HepG2 (cell line): ENCODE measurements around the gene PPARA. TPM values are rescaled to one million over a fixed set of nuclear protein-coding genes. Genes with fewer than 3 reads are reported as not detected.

Experiments
- ATAD3A ChIP-seq: sonication (generic); formaldehyde crosslinking; IDR thresholded peaks from 2 replicates; pipeline ENCODE4 v1.4.0; 2020; ENCODE audit warnings: missing genetic modification reagents
- ATF1 ChIP-seq: IDR thresholded peaks from 2 replicates; pipeline ENCODE4 v1.6.1; 2016; ENCODE audit warnings: mild to moderate bottlenecking, control low read depth
- BCL3 ChIP-seq: sonication (generic); formaldehyde crosslinking; IDR thresholded peaks from 2 replicates; pipeline ENCODE4 v1.5.1; 2020; ENCODE audit warnings: mild to moderate bottlenecking, missing genetic modification reagents, moderate library complexity
- FOXC1 ChIP-seq: sonication (generic); formaldehyde crosslinking; IDR thresholded peaks from 2 replicates; pipeline ENCODE4 v1.8.0; 2022; ENCODE audit warnings: mild to moderate bottlenecking, missing genetic modification reagents, borderline replicate concordance
- PLSCR1 ChIP-seq: sonication (generic); formaldehyde crosslinking; IDR thresholded peaks from 2 replicates; pipeline ENCODE4 v1.5.0; 2020; ENCODE audit warnings: missing genetic modification reagents, mild to moderate bottlenecking, borderline replicate concordance
- SMC3 ChIP-seq: IDR thresholded peaks from 2 replicates; pipeline ENCODE4 v1.6.1; 2011; ENCODE audit warnings: low read length, improper control_type of control experiment
- YY1 ChIP-seq: IDR thresholded peaks from 2 replicates; pipeline ENCODE4 v1.6.1; 2011; ENCODE audit warnings: low read length, low read depth, moderate library complexity, mild to moderate bottlenecking; ENCODE audit not compliant: insufficient read depth, insufficient replicate concordance
- ZBTB40 ChIP-seq, 2 experiments: fragments of 450-650 bp in 1 of 2; sonication (generic) in 1 of 2; formaldehyde crosslinking in 1 of 2; IDR thresholded peaks; 2 replicates each; pipeline versions ENCODE4 v1.6.1 to v1.8.0; 2016 to 2022; ENCODE audit warnings: antibody characterized with exemption in 1 of 2, mild to moderate bottlenecking in 1 of 2, missing genetic modification reagents in 1 of 2
- ZNF329 ChIP-seq: sonication (generic); formaldehyde crosslinking; IDR thresholded peaks from 2 replicates; pipeline ENCODE4 v1.9.0; 2021; ENCODE audit warnings: low read depth, mild to moderate bottlenecking, missing genetic modification reagents
- ZNF557 ChIP-seq: sonication (generic); formaldehyde crosslinking; IDR thresholded peaks from 2 replicates; pipeline ENCODE4 v1.4.0; 2020; ENCODE audit warnings: missing genetic modification reagents
- ZNF577 ChIP-seq: sonication (generic); formaldehyde crosslinking; IDR thresholded peaks from 2 replicates; pipeline ENCODE4 v1.4.0; 2020; ENCODE audit warnings: mild to moderate bottlenecking, low read depth, missing genetic modification reagents, borderline replicate concordance
- ZNF678 ChIP-seq: sonication (generic); formaldehyde crosslinking; IDR thresholded peaks from 2 replicates; pipeline ENCODE4 v1.4.0; 2020; ENCODE audit warnings: mild to moderate bottlenecking, missing genetic modification reagents
- polyA plus RNA-seq, 8 experiments: library from polyadenylated mRNA; depleted of rRNA in 3 of 8; stranded (reverse) in 7 of 8; unstranded in 1 of 8; fragments of >200 nt; fragmentation: Illumina TruSeq in 4 of 8; extraction: Trizol in 4 of 8; gene quantifications; 2 replicates each; pipeline versions ENCODE4 v1.2.1 to v1.2.3, GENCODE V29; 2011 to 2016; ENCODE audit warnings: low read depth in 4 of 8, missing spikeins in 1 of 8, mixed read lengths in 1 of 8; ENCODE audit not compliant: insufficient read depth in 1 of 8
- total RNA-seq, 5 experiments: library from RNA; depleted of rRNA; stranded (reverse); fragments of >200 nt; fragmentation: Illumina TruSeq; extraction: Trizol; gene quantifications; 2 replicates each; pipeline ENCODE4 v1.2.3, GENCODE V29; 2016; ENCODE audit warnings: low read depth in 1 of 5

PPARA gene
- total and polyA plus RNA-seq, 2 of the 13 experiments (the other 11 are each of a cell fraction or from before 2014, with no cell fraction given): 18.2 to 24.7 TPM

DNA sequence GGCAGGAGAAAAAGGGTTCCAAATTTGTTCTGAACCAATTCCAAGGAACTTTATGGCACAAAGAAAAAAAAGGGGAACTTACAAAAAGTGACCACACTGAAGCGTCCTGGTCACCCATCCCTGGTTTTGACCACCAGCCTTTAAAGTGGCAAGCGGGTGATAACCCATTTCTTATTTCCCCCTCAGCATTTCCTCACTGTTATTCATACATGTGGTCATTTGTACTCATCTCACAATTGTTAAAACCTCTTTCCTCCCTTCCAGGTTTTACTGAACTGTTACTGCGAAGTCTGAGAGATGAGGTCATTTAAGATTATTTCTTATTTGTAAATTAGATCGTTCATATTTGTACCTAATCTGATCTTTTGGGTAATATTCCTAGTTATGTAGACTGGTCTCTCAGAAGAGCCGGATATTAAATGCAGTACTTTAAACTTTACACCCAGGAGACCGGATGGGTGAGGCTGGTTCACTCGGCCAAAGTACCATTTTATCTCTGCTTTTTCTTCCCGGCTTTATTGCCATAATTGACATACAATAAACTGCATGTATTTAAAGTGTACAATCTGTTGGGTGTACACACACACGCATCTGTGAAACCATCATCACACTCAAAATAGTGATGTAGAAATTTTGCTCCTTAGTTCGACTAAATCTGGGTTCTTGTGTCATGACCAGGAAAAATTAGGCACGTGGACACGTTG is 52.7 kb downstream of the PPARA start (continued):
- TF ChIP-seq ZBTB40 (IDR thresholded peaks at IDR 0.05): no peak
- TF ChIP-seq ZBTB40 (CRISPR knock-in tag; IDR thresholded peaks at IDR 0.05): no peak
- no peak for TF ChIP-seq PLSCR1 (CRISPR knock-in tag)
- no peak for TF ChIP-seq ATF1
- TF ChIP-seq YY1: no peak
- TF ChIP-seq FOXC1: no peak
- TF ChIP-seq BCL3: no peak
- no peak for TF ChIP-seq ZNF557 (CRISPR knock-in tag)
- TF ChIP-seq ZNF329: no peak
- no peak for TF ChIP-seq ZNF678 (CRISPR knock-in tag)
- no peak for TF ChIP-seq SMC3
- TF ChIP-seq ZNF577 (CRISPR knock-in tag): no peak
- no peak for TF ChIP-seq ATAD3A (CRISPR knock-in tag)
